HepG2 (cell line): ENCODE results near the gene KATNBL1. TPM values are rescaled to one million over a fixed set of nuclear protein-coding genes. Genes with fewer than 3 reads are reported as not detected.
A peak's percentile ranks its signal among the peaks of the same experiment; 100 is the strongest.

Experiments used
- ATAC-seq: fragments of 200-7000 bp; cut with Tn5 transposase; 3 replicates; pipeline ENCODE4 v1.9.1; 2020; ENCODE audit warnings: mild to moderate bottlenecking, moderate library complexity
- BruUV-seq: library from RNA; stranded (reverse); fragments of 400-500 nt; replicated peaks from 2 replicates; lab custom pipeline; 2021; lab: Mats Ljungman, UMichigan
- CTCF ChIA-PET: fragments of 300-600 bp; formaldehyde crosslinking; extraction: SDS; loops from one replicate; lab custom pipeline; 2021; ENCODE audit warnings: low total read pairs, inconsistent platforms, low intra/inter-chr PET ratio; lab: Yijun Ruan, JAX
- POLR2A ChIA-PET: fragments of 350-600 bp; sonication (Branson Sonifier 250); formaldehyde crosslinking; loops from one replicate; lab custom pipeline; 2020; ENCODE audit warnings: antibody characterized with exemption, inconsistent platforms; lab: Yijun Ruan, JAX
- DNase-seq: peaks from one replicate; pipeline ENCODE4 v3.0.0-alpha.2; 2015; ENCODE audit warnings: low spot score
- FAIRE-seq: peaks from 3 replicates; lab custom pipeline; 2011; peaks lifted over from hg19 to GRCh38; lab: Jason Lieb, UNC
- H2AFZ ChIP-seq: one replicate; pipeline ENCODE4 v1.6.1; 2011; ENCODE audit warnings: low read length, inconsistent platforms
- H3K27ac ChIP-seq: fragments of 300-600 bp; 3 replicates; pipeline ENCODE4 v1.8.0; 2011; ENCODE audit warnings: mixed run types, mild to moderate bottlenecking, mixed read lengths, low read length, inconsistent platforms; ENCODE audit not compliant: insufficient read depth; ENCODE audit errors: extremely low read length
- H3K27me3 ChIP-seq, 2 experiments: fragments of 200-600 bp in 1 of 2; 2 replicates in 1 of 2; 3 replicates in 1 of 2; pipeline versions ENCODE4 v1.6.0 to v1.8.0; 2011; ENCODE audit warnings: low read length in 2 of 2, mild to moderate bottlenecking in 2 of 2, moderate library complexity in 2 of 2, inconsistent platforms in 1 of 2; ENCODE audit not compliant: insufficient read depth in 2 of 2, control insufficient read depth in 1 of 2
- H3K36me3 ChIP-seq, 2 experiments: fragments of 200-600 bp in 1 of 2; replicated peaks in 1 of 2; 2 replicates in 1 of 2; 3 replicates in 1 of 2; pipeline versions ENCODE4 v1.5.1 to v1.8.0; 2011; ENCODE audit warnings: low read length in 2 of 2, inconsistent platforms in 1 of 2; ENCODE audit not compliant: insufficient read depth in 2 of 2, control insufficient read depth in 1 of 2
- H3K4me1 ChIP-seq: 2 replicates; pipeline ENCODE4 v1.5.1; 2012; ENCODE audit warnings: low read length, inconsistent platforms; ENCODE audit not compliant: insufficient read depth
- H3K4me2 ChIP-seq: 2 replicates; pipeline ENCODE4 v1.6.0; 2011; ENCODE audit warnings: low read depth, low read length, inconsistent platforms
- H3K4me3 ChIP-seq, 3 experiments: fragments of 200-600 bp in 1 of 3; sonication (generic), shearing (Covaris generic) in 1 of 3; replicated peaks in 1 of 3; 2 replicates each; pipeline ENCODE4 v1.5.1; 2011 to 2016; ENCODE audit warnings: low read length in 3 of 3, inconsistent platforms in 2 of 3, low read depth in 2 of 3, mild to moderate bottlenecking in 2 of 3, control low read depth in 1 of 3, mixed read lengths in 1 of 3; ENCODE audit not compliant: insufficient read depth in 1 of 3
- H3K79me2 ChIP-seq: one replicate; pipeline ENCODE4 v1.6.1; 2011; ENCODE audit warnings: low read length, inconsistent platforms; ENCODE audit not compliant: insufficient read depth
- H3K9ac ChIP-seq: 2 replicates; pipeline ENCODE4 v1.6.0; 2011; ENCODE audit warnings: mild to moderate bottlenecking, low read depth, low read length, inconsistent platforms; ENCODE audit not compliant: insufficient read depth
- H3K9me3 ChIP-seq: 2 replicates; pipeline ENCODE4 v1.5.1; 2012; ENCODE audit warnings: mild to moderate bottlenecking, low read length
- H4K20me1 ChIP-seq: 2 replicates; pipeline ENCODE4 v1.6.0; 2011; ENCODE audit warnings: inconsistent platforms, mild to moderate bottlenecking, low read length, moderate library complexity; ENCODE audit not compliant: insufficient read depth
- CTCF ChIP-seq: sonication (generic); formaldehyde crosslinking; IDR thresholded peaks from 2 replicates; pipeline ENCODE4 v1.5.0; 2020; ENCODE audit warnings: mild to moderate bottlenecking, missing genetic modification reagents, moderate library complexity
- HMGA1 ChIP-seq: sonication (generic); formaldehyde crosslinking; conservative IDR thresholded peaks from 2 replicates; pipeline ENCODE4 v1.4.0; 2020; ENCODE audit warnings: missing genetic modification reagents
- HOXA3 ChIP-seq: sonication (generic); formaldehyde crosslinking; IDR thresholded peaks from 2 replicates; pipeline ENCODE4 v1.5.0; 2020; ENCODE audit warnings: missing genetic modification reagents
- MAFF ChIP-seq: IDR thresholded peaks from 2 replicates; pipeline ENCODE4 v1.6.1; 2011; ENCODE audit warnings: low read depth, low read length, improper control_type of control experiment
- PCBP1 ChIP-seq: fragments of 200-400 bp; formaldehyde crosslinking; IDR thresholded peaks from 2 replicates; pipeline ENCODE4 v1.6.1; 2017; ENCODE audit warnings: mild to moderate bottlenecking, low read depth, low read length, borderline replicate concordance
- RERE ChIP-seq: IDR thresholded peaks from 2 replicates; pipeline ENCODE4 v1.6.1; 2016; ENCODE audit warnings: low read depth, missing genetic modification reagents, missing compliant biosample characterization
- SMC3 ChIP-seq: IDR thresholded peaks from 2 replicates; pipeline ENCODE4 v1.6.1; 2011; ENCODE audit warnings: low read length, improper control_type of control experiment
- STAG1 ChIP-seq: sonication (generic); formaldehyde crosslinking; IDR thresholded peaks from 2 replicates; pipeline ENCODE4 v1.4.0; 2020; ENCODE audit warnings: missing genetic modification reagents
- ZBTB2 ChIP-seq: sonication (generic); formaldehyde crosslinking; IDR thresholded peaks from 2 replicates; pipeline ENCODE4 v1.8.0; 2022; ENCODE audit warnings: low read depth, missing genetic modification reagents
- ZBTB3 ChIP-seq: sonication (generic); formaldehyde crosslinking; IDR thresholded peaks from 2 replicates; pipeline ENCODE4 v1.4.0; 2020; ENCODE audit warnings: low read depth, mild to moderate bottlenecking, moderate library complexity, missing genetic modification reagents, borderline replicate concordance
- ZFP90 ChIP-seq: sonication (generic); formaldehyde crosslinking; IDR thresholded peaks from 2 replicates; pipeline ENCODE4 v1.8.0; 2022; ENCODE audit warnings: missing genetic modification reagents, mild to moderate bottlenecking, inconsistent platforms, borderline replicate concordance
- ZNF235 ChIP-seq: sonication (generic); formaldehyde crosslinking; IDR thresholded peaks from 2 replicates; pipeline ENCODE4 v1.8.1; 2023; ENCODE audit warnings: mild to moderate bottlenecking, missing genetic modification reagents, borderline replicate concordance
- ZNF317 ChIP-seq: sonication (generic); formaldehyde crosslinking; IDR thresholded peaks from 2 replicates; pipeline ENCODE4 v1.5.0; 2020; ENCODE audit warnings: mild to moderate bottlenecking, missing genetic modification reagents
- ZNF496 ChIP-seq: sonication (generic); formaldehyde crosslinking; IDR thresholded peaks from 2 replicates; pipeline ENCODE4 v1.8.1; 2023; ENCODE audit warnings: mild to moderate bottlenecking, moderate library complexity, missing genetic modification reagents; ENCODE audit not compliant: insufficient replicate concordance
- WGBS: methylation state at CpG from one replicate; pipeline ENCODE4 v1.1.6; 2017; ENCODE audit warnings: low lambda C conversion rate; 5-methylcytosine and 5-hydroxymethylcytosine counted together
- in situ Hi-C: cut with HindIII; loops from 2 replicates; pipeline ENCODE4 v1.10.0; 2017; ENCODE audit warnings: low pct_unique_long_range_greater_than_20kb; ENCODE audit not compliant: extremely low pct_ligation_motif_present
- intact Hi-C: fragments of 100-400 bp; cut with micrococcal nuclease; formaldehyde crosslinking; loops from one replicate; pipeline ENCODE4 v1.10.0; 2022; ENCODE audit not compliant: unreplicated experiment
- polyA plus RNA-seq, 8 experiments: library from polyadenylated mRNA; depleted of rRNA in 3 of 8; stranded (reverse) in 7 of 8; unstranded in 1 of 8; fragments of >200 nt; fragmentation: Illumina TruSeq in 4 of 8; extraction: Trizol in 4 of 8; gene quantifications; 2 replicates each; pipeline versions ENCODE4 v1.2.1 to v1.2.3, GENCODE V29; 2011 to 2016; ENCODE audit warnings: low read depth in 4 of 8, missing spikeins in 1 of 8, mixed read lengths in 1 of 8; ENCODE audit not compliant: insufficient read depth in 1 of 8
- total RNA-seq, 5 experiments: library from RNA; depleted of rRNA; stranded (reverse); fragments of >200 nt; fragmentation: Illumina TruSeq; extraction: Trizol; gene quantifications; 2 replicates each; pipeline ENCODE4 v1.2.3, GENCODE V29; 2016; ENCODE audit warnings: low read depth in 1 of 5

Gene KATNBL1
- total and polyA plus RNA-seq, 2 of the 13 experiments (the other 11 are each of a cell fraction or from before 2014, with no cell fraction given): 23.4 to 42.8 TPM

GRCh38 chr15:34241376-34242330 lies 31.8 kb upstream of the KATNBL1 start:
- Histone ChIP-seq H3K27ac (no peak overlapping the region), H3K4me1 (no peaks in the 10 kb centered on the region), H3K9ac (no peak overlapping the region), H3K79me2 (no peaks in the 10 kb centered on the region), H3K36me3 (peaks cover 12 to 50% of the 10 kb centered on the region in 2 experiments), H2AFZ (no peak overlapping the region), H4K20me1 (no peaks in the 10 kb centered on the region), H3K9me3 (no peaks in the 10 kb centered on the region), H3K4me2 (no peak overlapping the region), H3K27me3 (no peaks in the 10 kb centered on the region), H3K4me3 (no peak overlapping the region)
- intact Hi-C loops (loop anchor here (1.0 to 5.0 kb wide), 3 partner anchors 97 to 347 kb away; partner anchors contain the start of gene LPCAT4), in situ Hi-C loops (loop anchor here (25.0 kb wide), 1 partner anchor 346 kb away; the partner anchor contains the start of gene GOLGA8B)
- BruUV-seq: no TSS peak
- 78% methylated on average over 1 of the region's 1 CpG for WGBS
- POLR2A ChIA-PET: no interaction called here
- ATAC-seq (peak; percentile 81), FAIRE-seq (no peak), DNase-seq (peak; percentile 34)
- CTCF ChIA-PET: interaction anchor here (2.1 kb wide), 1 partner anchor 126 kb away, joined by 6 read pairs; no protein-coding TSS in a partner anchor
- TF ChIP-seq ZNF496 (CRISPR knock-in tag): no peak
- no peak for TF ChIP-seq PCBP1
- no peak for TF ChIP-seq ZNF235 (CRISPR knock-in tag)
- TF ChIP-seq HOXA3: no peak
- TF ChIP-seq CTCF (CRISPR knock-in tag): peak; percentile 39
- peak; percentile 23; the same call in 1 of the 2 replicates for TF ChIP-seq SMC3
- TF ChIP-seq ZNF317 (CRISPR knock-in tag): no peak
- TF ChIP-seq ZBTB2 (CRISPR knock-in tag): no peak
- no peak for TF ChIP-seq ZFP90
- no peak for TF ChIP-seq HMGA1
- no peak for TF ChIP-seq ZBTB3
- no peak for TF ChIP-seq RERE
- no peak for TF ChIP-seq MAFF
- TF ChIP-seq STAG1 (CRISPR knock-in tag): peak; percentile 50
